Omental fat pad (tissue), 4 donors: ENCODE results near the gene ARIH1. TPM values are rescaled to one million over a fixed set of nuclear protein-coding genes. Genes with fewer than 3 reads are reported as not detected.

Experiments
- ATAC-seq: fragments of 150-250 bp; one replicate; pipeline ENCODE4 v1.9.1; 2016; ENCODE audit warnings: mild to moderate bottlenecking, moderate library complexity; ENCODE audit not compliant: low FRiP score
- DNase-seq: peaks from one replicate; pipeline ENCODE4 v3.0.0-alpha.2; 2019; ENCODE audit warnings: low spot score
- total RNA-seq, 4 donors: library from RNA; depleted of rRNA; stranded (reverse); fragments of >200 nt; gene quantifications; one replicate each; pipeline ENCODE4 v1.1.0, GENCODE V29; 2016
- TF ChIP-seq, protein P1 (sequence below), 3 donors: fragments of 450-650 bp; IDR thresholded peaks; one replicate each; pipeline ENCODE4 v1.5.1; 2016 to 2017; ENCODE audit warnings: antibody characterized with exemption in 3 of 3, mild to moderate bottlenecking in 3 of 3, moderate library complexity in 2 of 3

Gene ARIH1
- total RNA-seq, 4 donors from 2014 or later = 45.4 to 84.2 (median 63.2) TPM

DNA sequence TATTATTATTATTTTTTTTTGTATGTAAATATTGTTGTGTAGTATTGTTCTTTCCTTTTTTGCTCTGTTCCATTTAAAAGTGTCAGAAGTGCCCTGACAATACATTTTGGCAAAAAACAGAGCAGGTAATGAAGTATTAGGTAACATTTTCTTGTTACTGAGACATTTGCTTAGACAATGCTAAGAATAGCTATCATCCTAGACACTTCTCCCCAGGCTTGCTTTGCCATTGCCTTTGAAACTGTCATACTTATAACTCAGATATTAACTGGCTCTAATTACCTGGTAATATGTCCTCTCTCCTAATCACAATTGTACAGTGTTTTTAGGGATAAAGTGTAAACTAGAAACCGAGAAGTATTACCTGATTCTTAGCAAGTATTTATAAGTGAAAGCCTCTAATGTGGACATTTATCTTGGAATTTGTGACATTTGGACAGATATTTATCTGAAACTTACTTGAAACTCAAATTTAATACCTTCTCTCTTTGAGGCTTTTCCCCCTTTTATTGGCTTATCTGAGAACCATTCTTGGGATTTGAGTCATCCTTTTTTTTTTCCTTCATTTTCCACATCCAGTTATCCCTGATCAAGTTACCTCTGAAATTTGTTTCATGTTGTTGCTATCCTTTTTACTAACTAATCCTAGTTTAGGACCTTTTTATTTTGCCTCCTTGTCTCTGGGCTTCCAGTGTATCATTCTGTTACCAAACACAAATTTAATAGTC is 13.1 kb downstream of the ARIH1 start:
- no peak for ATAC-seq
- TF ChIP-seq, protein P1, sequence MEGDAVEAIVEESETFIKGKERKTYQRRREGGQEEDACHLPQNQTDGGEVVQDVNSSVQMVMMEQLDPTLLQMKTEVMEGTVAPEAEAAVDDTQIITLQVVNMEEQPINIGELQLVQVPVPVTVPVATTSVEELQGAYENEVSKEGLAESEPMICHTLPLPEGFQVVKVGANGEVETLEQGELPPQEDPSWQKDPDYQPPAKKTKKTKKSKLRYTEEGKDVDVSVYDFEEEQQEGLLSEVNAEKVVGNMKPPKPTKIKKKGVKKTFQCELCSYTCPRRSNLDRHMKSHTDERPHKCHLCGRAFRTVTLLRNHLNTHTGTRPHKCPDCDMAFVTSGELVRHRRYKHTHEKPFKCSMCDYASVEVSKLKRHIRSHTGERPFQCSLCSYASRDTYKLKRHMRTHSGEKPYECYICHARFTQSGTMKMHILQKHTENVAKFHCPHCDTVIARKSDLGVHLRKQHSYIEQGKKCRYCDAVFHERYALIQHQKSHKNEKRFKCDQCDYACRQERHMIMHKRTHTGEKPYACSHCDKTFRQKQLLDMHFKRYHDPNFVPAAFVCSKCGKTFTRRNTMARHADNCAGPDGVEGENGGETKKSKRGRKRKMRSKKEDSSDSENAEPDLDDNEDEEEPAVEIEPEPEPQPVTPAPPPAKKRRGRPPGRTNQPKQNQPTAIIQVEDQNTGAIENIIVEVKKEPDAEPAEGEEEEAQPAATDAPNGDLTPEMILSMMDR (IDR thresholded peaks at IDR 0.05) = no peak

DNA sequence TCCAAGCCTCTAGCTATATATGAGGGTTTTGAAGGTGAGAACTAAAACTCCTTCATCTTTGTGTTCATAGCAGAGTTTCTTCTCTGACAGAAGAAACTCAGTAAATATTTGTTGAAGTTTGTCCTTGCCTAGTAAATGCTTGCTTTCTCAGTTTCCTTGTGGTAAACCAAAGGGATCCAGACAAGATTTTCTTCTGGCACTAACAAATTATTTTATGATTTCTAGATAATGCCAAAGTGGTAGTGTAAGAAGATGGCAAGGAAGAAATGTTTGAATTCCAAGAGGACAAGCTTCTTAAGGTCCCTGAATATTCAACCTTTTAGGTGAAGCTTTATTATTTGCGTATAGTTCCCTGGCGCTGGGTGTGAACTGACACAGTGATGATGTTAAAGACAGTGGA is 14.4 kb downstream of the ARIH1 start:
- DNase-seq = no peak
- TF ChIP-seq, protein P1 (IDR thresholded peaks at IDR 0.05) = no peak

More for the DNA sequence above, 13.1 kb downstream of the ARIH1 start:
- DNase-seq = no peak

DNA sequence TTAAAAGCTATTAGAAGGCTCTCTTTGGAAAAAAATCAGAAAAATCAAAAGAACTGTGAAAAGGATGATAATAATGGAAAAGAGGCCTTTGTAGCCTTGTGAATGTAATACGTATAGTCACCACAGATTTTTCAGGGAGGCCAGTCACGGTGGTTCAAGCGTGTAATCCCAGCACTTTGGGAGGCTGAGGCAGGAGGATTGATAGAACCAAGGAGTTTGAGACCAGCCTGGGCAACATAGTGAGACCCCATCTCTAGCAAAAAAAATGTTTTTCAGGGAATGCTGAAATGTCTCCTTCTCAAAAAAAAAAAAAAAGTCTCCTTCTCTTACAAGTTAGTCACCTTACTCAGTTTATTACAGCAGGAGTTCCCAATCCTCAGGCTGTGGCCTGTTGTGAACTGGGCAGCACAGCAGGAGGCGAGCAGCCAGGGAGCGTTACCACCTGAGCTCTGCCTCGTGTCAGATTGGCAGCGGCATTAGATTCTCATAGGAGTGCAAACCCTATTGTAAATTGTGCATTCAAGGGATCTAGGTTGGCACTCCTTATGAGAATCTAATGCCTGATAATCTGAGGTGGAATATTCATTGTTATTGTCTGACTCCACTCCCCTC is 15.9 kb downstream of the ARIH1 start:
- ATAC-seq (no peak), DNase-seq (no peak)
- TF ChIP-seq, protein P1 (IDR thresholded peaks at IDR 0.05) = no peak

More for the DNA sequence above, 14.4 kb downstream of the ARIH1 start:
- no peak for ATAC-seq

DNA sequence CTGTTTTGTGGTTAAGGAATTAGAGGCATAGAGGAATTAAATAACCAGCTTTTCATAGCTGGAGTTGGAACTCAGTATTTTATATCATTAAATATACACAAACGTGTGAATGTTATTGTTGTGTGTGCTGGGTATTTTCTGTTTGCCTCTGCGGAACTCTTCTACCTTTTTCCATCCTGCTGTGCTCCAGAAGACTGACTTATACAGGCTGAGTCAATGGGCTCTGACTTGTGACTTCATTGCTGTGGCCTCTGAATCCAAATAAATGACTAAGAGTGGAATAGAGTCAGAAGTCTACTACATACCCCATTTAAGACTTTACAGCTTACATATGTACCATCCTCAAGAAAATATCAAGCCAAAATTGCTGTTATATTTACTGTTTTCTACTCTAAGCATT is 17.6 kb downstream of the ARIH1 start:
- ATAC-seq (no peak), DNase-seq (no peak)
- TF ChIP-seq, protein P1 (IDR thresholded peaks at IDR 0.05) = no peak

DNA sequence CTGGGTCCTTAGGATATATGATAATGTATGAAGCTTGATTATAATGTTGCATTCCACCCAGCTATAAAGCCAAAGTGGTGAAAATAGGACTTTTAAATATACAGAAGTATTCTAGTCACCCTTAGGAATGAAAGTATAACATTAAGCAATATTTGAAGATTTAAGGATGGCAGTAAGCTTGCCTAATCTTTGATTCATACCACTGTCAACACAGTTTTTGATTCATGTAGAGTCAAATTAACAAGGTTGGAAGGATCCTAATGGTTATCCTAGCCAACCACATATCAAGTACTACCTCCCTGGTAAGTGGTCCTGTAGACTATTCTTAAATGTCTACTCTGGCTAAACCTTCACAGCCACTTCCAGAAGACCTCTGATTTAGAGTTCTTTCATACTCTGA is 18.6 kb downstream of the ARIH1 start:
- DNase-seq (no peak), ATAC-seq (no peak)
- TF ChIP-seq, protein P1 (IDR thresholded peaks at IDR 0.05) = no peak

DNA sequence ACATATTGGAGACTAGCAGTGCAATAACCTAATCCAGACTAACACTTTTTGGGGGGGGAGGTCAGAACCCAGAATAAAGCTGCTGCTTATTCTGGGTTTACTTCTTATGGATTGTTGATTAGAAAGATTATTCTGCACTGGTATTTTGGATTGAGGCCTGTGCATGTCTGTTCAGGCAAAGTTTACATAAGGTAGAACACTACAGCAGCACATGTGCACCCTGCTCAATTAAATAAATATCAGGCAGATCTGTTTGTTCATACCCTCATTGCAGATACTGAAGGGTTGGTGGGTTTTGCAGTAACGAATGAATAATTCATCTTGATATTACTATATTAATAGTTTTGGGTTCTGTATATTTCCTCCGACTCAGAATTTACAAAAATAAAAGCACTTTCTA is 19.1 kb downstream of the ARIH1 start:
- ATAC-seq (no peak), DNase-seq (no peak)
- TF ChIP-seq, protein P1 (IDR thresholded peaks at IDR 0.05) = no peak

DNA sequence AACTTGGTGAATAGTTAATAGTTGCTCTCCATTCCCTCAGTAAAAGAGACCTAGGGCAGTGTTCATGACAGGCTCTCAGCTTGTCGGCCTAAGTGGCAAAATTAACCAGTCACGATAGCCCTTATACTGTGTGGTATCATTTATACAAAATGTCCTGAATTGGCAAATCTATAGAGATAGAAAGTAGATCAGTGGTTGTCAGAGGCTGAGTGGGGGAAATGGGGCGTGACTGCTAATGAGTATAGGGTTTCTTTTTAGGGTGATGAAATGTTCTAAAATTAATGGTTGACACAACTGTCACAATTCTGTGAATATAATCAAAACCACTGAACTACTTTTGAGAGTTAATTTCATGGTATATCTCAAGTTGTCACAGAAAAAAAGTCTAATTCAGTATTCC is 20.9 kb downstream of the ARIH1 start:
- ATAC-seq = no peak
- no peak for DNase-seq
- TF ChIP-seq, protein P1 (IDR thresholded peaks at IDR 0.05) = no peak
